Osteoblast (primary cell): Measurements from ENCODE around the gene SENP8. TPM values are rescaled to one million over a fixed set of nuclear protein-coding genes. Genes with fewer than 3 reads are reported as not detected.
A peak's percentile ranks its signal among the peaks of the same experiment; 100 is the strongest.

ENCODE experiments used
- DNase-seq: peaks from one replicate; pipeline ENCODE4 v3.0.0; 2011; ENCODE audit warnings: low spot score, mixed read lengths; ENCODE audit not compliant: insufficient read length; ENCODE audit errors: missing footprints
- H2AFZ ChIP-seq: 2 replicates; pipeline ENCODE4 v1.6.0; 2011; ENCODE audit warnings: mild to moderate bottlenecking, low read length
- H3K27ac ChIP-seq: 2 replicates; pipeline ENCODE4 v1.5.1; 2011; ENCODE audit warnings: mild to moderate bottlenecking, low read depth, low read length, moderate library complexity
- H3K27me3 ChIP-seq: 2 replicates; pipeline ENCODE4 v1.6.0; 2012; ENCODE audit warnings: mild to moderate bottlenecking, control low read depth, inconsistent platforms, low read length, moderate library complexity; ENCODE audit not compliant: insufficient read depth
- H3K36me3 ChIP-seq: 2 replicates; pipeline ENCODE4 v1.5.1; 2011; ENCODE audit warnings: mild to moderate bottlenecking, low read length, control low read depth, moderate library complexity; ENCODE audit not compliant: insufficient read depth
- H3K4me1 ChIP-seq: 2 replicates; pipeline ENCODE4 v1.5.1; 2011; ENCODE audit warnings: mild to moderate bottlenecking, low read length, control low read depth, moderate library complexity; ENCODE audit not compliant: insufficient read depth
- H3K4me2 ChIP-seq: 2 replicates; pipeline ENCODE4 v1.6.0; 2011; ENCODE audit warnings: mild to moderate bottlenecking, low read length; ENCODE audit not compliant: insufficient read depth
- H3K4me3 ChIP-seq: fragments of 200-600 bp; sonication (generic); 3 replicates; pipeline ENCODE4 v1.5.1; 2012; ENCODE audit warnings: mild to moderate bottlenecking, low read length, inconsistent platforms; ENCODE audit not compliant: insufficient read depth
- H3K79me2 ChIP-seq: 2 replicates; pipeline ENCODE4 v1.6.0; 2012; ENCODE audit warnings: mild to moderate bottlenecking, low read length, control low read depth, inconsistent platforms; ENCODE audit not compliant: insufficient read depth
- H3K9me3 ChIP-seq: 2 replicates; pipeline ENCODE4 v1.5.1; 2011; ENCODE audit warnings: low read depth, low read length, control low read depth
- H4K20me1 ChIP-seq: 2 replicates; pipeline ENCODE4 v1.6.0; 2012; ENCODE audit warnings: mild to moderate bottlenecking, low read length, control low read depth; ENCODE audit not compliant: insufficient read depth
- CTCF ChIP-seq: IDR thresholded peaks from 2 replicates; pipeline ENCODE4 v1.5.1; 2011; ENCODE audit warnings: mild to moderate bottlenecking, low read depth, low read length, moderate library complexity; ENCODE audit errors: extremely low read depth
- total RNA-seq: library from RNA; depleted of rRNA; stranded (reverse); fragments of >200 nt; gene quantifications from 2 replicates; pipeline ENCODE4 v1.2.3, GENCODE V29; 2012

Gene SENP8
- total RNA-seq, 1 donor: 2.5 TPM

- no peak overlapping the region for H3K4me2 ChIP-seq
- H3K9me3 ChIP-seq: no peaks in the 10 kb centered on the region
- H3K27ac ChIP-seq: no peak overlapping the region
- no peaks in the 10 kb centered on the region for H4K20me1 ChIP-seq
- no peaks in the 10 kb centered on the region for H3K79me2 ChIP-seq
- H3K4me3 ChIP-seq: no peak overlapping the region
- no peak overlapping the region for H2AFZ ChIP-seq
- no peaks in the 10 kb centered on the region for H3K36me3 ChIP-seq
- peaks cover 5% of the 10 kb centered on the region for H3K4me1 ChIP-seq
- no peak for DNase-seq
- H3K27me3 ChIP-seq: no peaks in the 10 kb centered on the region
- TF ChIP-seq CTCF: no peak
Measured at GRCh38 chr15:72140088-72140487, 21.9 kb downstream of the SENP8 start.

GRCh38 chr15:72141171-72142084 lies 23.2 kb downstream of the SENP8 start:
- H3K27ac ChIP-seq: no peak overlapping the region
- peak overlapping the region; percentile 25 for H3K4me2 ChIP-seq
- DNase-seq: peak; percentile 29
- H4K20me1 ChIP-seq: no peaks in the 10 kb centered on the region
- TF ChIP-seq CTCF: no peak
- peaks cover 5% of the 10 kb centered on the region for H3K4me1 ChIP-seq
- H3K36me3 ChIP-seq: no peaks in the 10 kb centered on the region
- H3K27me3 ChIP-seq: no peaks in the 10 kb centered on the region
- no peak overlapping the region for H3K4me3 ChIP-seq
- H3K9me3 ChIP-seq: no peaks in the 10 kb centered on the region
- no peak overlapping the region for H2AFZ ChIP-seq
- no peaks in the 10 kb centered on the region for H3K79me2 ChIP-seq

- Histone ChIP-seq H3K4me2 (no peak overlapping the region), H3K4me3 (no peak overlapping the region), H4K20me1 (no peaks in the 10 kb centered on the region), H3K36me3 (no peaks in the 10 kb centered on the region), H3K9me3 (no peaks in the 10 kb centered on the region), H3K27me3 (no peaks in the 10 kb centered on the region), H3K27ac (no peak overlapping the region), H3K4me1 (peaks cover 5% of the 10 kb centered on the region), H3K79me2 (no peaks in the 10 kb centered on the region), H2AFZ (no peak overlapping the region)
- no peak for TF ChIP-seq CTCF
- DNase-seq: peak; percentile 18
Measured at GRCh38 chr15:72146221-72146620, 28.0 kb downstream of the SENP8 start.

- no peaks in the 10 kb centered on the region for H3K79me2 ChIP-seq
- H3K27me3 ChIP-seq: no peaks in the 10 kb centered on the region
- no peak overlapping the region for H3K27ac ChIP-seq
- no peaks in the 10 kb centered on the region for H4K20me1 ChIP-seq
- TF ChIP-seq CTCF: no peak
- H3K4me1 ChIP-seq: no peaks in the 10 kb centered on the region
- H3K4me2 ChIP-seq: no peak overlapping the region
- DNase-seq: no peak
- H3K36me3 ChIP-seq: no peaks in the 10 kb centered on the region
- H3K9me3 ChIP-seq: no peaks in the 10 kb centered on the region
- no peak overlapping the region for H3K4me3 ChIP-seq
- no peak overlapping the region for H2AFZ ChIP-seq
Measured at GRCh38 chr15:72146934-72147333, 28.7 kb downstream of the SENP8 start.
